K562 (cell line): Measurements from ENCODE around the gene MAP2K3.

Source experiments
- SP1 ChIP-seq: sonication (generic); formaldehyde crosslinking; IDR thresholded peaks from 2 replicates; pipeline ENCODE4 v1.8.1; 2022; ENCODE audit warnings: mild to moderate bottlenecking, missing genetic modification reagents
- THRAP3 ChIP-seq: fragments of 450-650 bp; IDR thresholded peaks from 2 replicates; pipeline ENCODE4 v1.6.1; 2016; ENCODE audit warnings: mild to moderate bottlenecking, inconsistent platforms, borderline replicate concordance

- no peak for TF ChIP-seq SP1 (CRISPR knock-in tag)
- no peak for TF ChIP-seq THRAP3
These were observed 3.4 kb downstream of the MAP2K3 start for GRCh38 chr17:21287703-21288449.
